NK-92 (cell line): ENCODE results near the gene COL11A2.

Experiments
- DNase-seq: peaks from one replicate; lab custom pipeline; 2025; ENCODE audit not compliant: unreplicated experiment; lab: John Stamatoyannopoulos, UW

Gene COL11A2

GRCh38 chr6:33120001-33120400 is 72.3 kb downstream of the COL11A2 start:
- no peak for DNase-seq

GRCh38 chr6:33118525-33119123 is 73.6 kb downstream of the COL11A2 start:
- DNase-seq = no peak

GRCh38 chr6:33117811-33118277 is 74.4 kb downstream of the COL11A2 start:
- DNase-seq = no peak

- no peak for DNase-seq
Measured at GRCh38 chr6:33116841-33117711, 75.2 kb downstream of the COL11A2 start.

GRCh38 chr6:33116417-33116816 is 75.8 kb downstream of the COL11A2 start:
- no peak for DNase-seq

- DNase-seq = no peak
Measured at GRCh38 chr6:33114406-33114805, 77.9 kb downstream of the COL11A2 start.

GRCh38 chr6:33113755-33114154 is 78.5 kb downstream of the COL11A2 start:
- DNase-seq = no peak
